ENCODE data around the gene DNAJC5.
"Not testable (repeated sequence)": the region's sequence is repeated elsewhere in the genome, so short reads cannot be mapped to it uniquely, and the experiment has no call there.

The DNAJC5 gene, protein sequence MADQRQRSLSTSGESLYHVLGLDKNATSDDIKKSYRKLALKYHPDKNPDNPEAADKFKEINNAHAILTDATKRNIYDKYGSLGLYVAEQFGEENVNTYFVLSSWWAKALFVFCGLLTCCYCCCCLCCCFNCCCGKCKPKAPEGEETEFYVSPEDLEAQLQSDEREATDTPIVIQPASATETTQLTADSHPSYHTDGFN

GRCh38 chr20:63894358-63895201 is at the start of gene DNAJC5:
Gene DNAJC5, plus strand, starts transcription at chr20:63895126. Its CDS starts 33,220 bp downstream, at chr20:63928346.
- peak within 1 kb of the TSS; percentile 83 for H3K4me3 ChIP-seq (ENCODE audit: low read length)
- H3K27me3 ChIP-seq (ENCODE audit: insufficient read depth, low read length) = no peaks in the 10 kb centered on the region
- H3K36me3 ChIP-seq (ENCODE audit: insufficient read depth, low read depth, low read length) = peaks cover 19% of the 10 kb centered on the region
- H3K9me3 ChIP-seq (ENCODE audit: insufficient read depth, low read depth, low read length) = no peaks in the 10 kb centered on the region
- H3K9ac ChIP-seq (ENCODE audit: low read depth, low read length) = peak within 1 kb of the TSS; percentile 76
- peaks cover 6% of the 10 kb centered on the region; the same call in 1 of the 2 replicates for H3K4me1 ChIP-seq (ENCODE audit: insufficient read depth, low read length)
- no peak within 1 kb of the TSS for H3K27ac ChIP-seq (ENCODE audit: low read length)

GRCh38 chr20:63846128-63846771 is 48.7 kb upstream of the DNAJC5 start:
- no peaks in the 10 kb centered on the region for H3K27me3 ChIP-seq (ENCODE audit: insufficient read depth, low read length)
- H3K9me3 ChIP-seq (ENCODE audit: insufficient read depth, low read depth, low read length) = no peaks in the 10 kb centered on the region
- H3K36me3 ChIP-seq (ENCODE audit: insufficient read depth, low read depth, low read length) = no peaks in the 10 kb centered on the region
- peaks cover 17% of the 10 kb centered on the region for H3K4me1 ChIP-seq (ENCODE audit: insufficient read depth, low read length)
- no peak overlapping the region for H3K27ac ChIP-seq (ENCODE audit: low read length)
- H3K4me3 ChIP-seq (ENCODE audit: low read length) = peak overlapping the region; percentile 56; the same call in 1 of the 2 replicates
- H3K9ac ChIP-seq (ENCODE audit: low read depth, low read length) = peak overlapping the region; percentile 42; the same call in 1 of the 2 replicates

DNA sequence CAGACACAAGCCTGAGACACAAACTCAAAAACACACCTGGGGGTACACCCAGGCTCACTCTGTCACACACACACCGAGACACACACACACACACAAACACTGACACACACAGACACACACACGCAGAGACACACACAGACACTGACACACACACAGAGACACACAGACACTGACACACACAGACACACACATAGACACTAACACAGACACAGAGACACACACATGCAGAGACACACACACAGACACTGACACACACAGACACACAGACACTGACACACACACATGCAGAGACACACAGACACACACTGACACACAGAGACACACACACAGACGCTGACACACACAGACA is 48.1 kb upstream of the DNAJC5 start:
- Histone ChIP-seq H3K4me3 (ENCODE audit: low read length) (peak overlapping the region; percentile 56), H3K9ac (ENCODE audit: low read depth, low read length) (peak overlapping the region; percentile 42; the same call in 1 of the 2 replicates), H3K4me1 (ENCODE audit: insufficient read depth, low read length) (peaks cover 17% of the 10 kb centered on the region), H3K36me3 (ENCODE audit: insufficient read depth, low read depth, low read length) (no peaks in the 10 kb centered on the region), H3K9me3 (ENCODE audit: insufficient read depth, low read depth, low read length) (no peaks in the 10 kb centered on the region), H3K27me3 (ENCODE audit: insufficient read depth, low read length) (no peaks in the 10 kb centered on the region), H3K27ac (ENCODE audit: low read length) (peak overlapping the region; percentile 14)

GRCh38 chr20:63847237-63848002 is 47.5 kb upstream of the DNAJC5 start:
- Histone ChIP-seq H3K4me1 (ENCODE audit: insufficient read depth, low read length) (peaks cover 17% of the 10 kb centered on the region), H3K27me3 (ENCODE audit: insufficient read depth, low read length) (no peaks in the 10 kb centered on the region), H3K27ac (ENCODE audit: low read length) (peak overlapping the region; percentile 14), H3K36me3 (ENCODE audit: insufficient read depth, low read depth, low read length) (no peaks in the 10 kb centered on the region), H3K9ac (ENCODE audit: low read depth, low read length) (peak overlapping the region; percentile 42; the same call in 1 of the 2 replicates), H3K9me3 (ENCODE audit: insufficient read depth, low read depth, low read length) (no peaks in the 10 kb centered on the region), H3K4me3 (ENCODE audit: low read length) (peak overlapping the region; percentile 56)

- Histone ChIP-seq H3K27ac (ENCODE audit: low read length) (peak overlapping the region; percentile 14), H3K4me3 (ENCODE audit: low read length) (0 out of 2 replicates have a peak overlapping the region, but pooled peaks have one; percentile 56), H3K36me3 (ENCODE audit: insufficient read depth, low read depth, low read length) (no peaks in the 10 kb centered on the region), H3K9ac (ENCODE audit: low read depth, low read length) (peak overlapping the region; percentile 42; the same call in 1 of the 2 replicates), H3K9me3 (ENCODE audit: insufficient read depth, low read depth, low read length) (no peaks in the 10 kb centered on the region), H3K4me1 (ENCODE audit: insufficient read depth, low read length) (peaks cover 17% of the 10 kb centered on the region), H3K27me3 (ENCODE audit: insufficient read depth, low read length) (no peaks in the 10 kb centered on the region)
Observed at GRCh38 chr20:63848003-63848911, 46.7 kb upstream of the DNAJC5 start.

- no peak overlapping the region for H3K9ac ChIP-seq (ENCODE audit: low read depth, low read length)
- H3K9me3 ChIP-seq (ENCODE audit: insufficient read depth, low read depth, low read length) = no peaks in the 10 kb centered on the region
- H3K27me3 ChIP-seq (ENCODE audit: insufficient read depth, low read length) = no peaks in the 10 kb centered on the region; the same call in 1 of the 2 replicates
- no peaks in the 10 kb centered on the region for H3K36me3 ChIP-seq (ENCODE audit: insufficient read depth, low read depth, low read length)
- H3K4me1 ChIP-seq (ENCODE audit: insufficient read depth, low read length) = peaks cover 25% of the 10 kb centered on the region
- no peak overlapping the region for H3K27ac ChIP-seq (ENCODE audit: low read length)
- no peak overlapping the region for H3K4me3 ChIP-seq (ENCODE audit: low read length)
Observed at GRCh38 chr20:63850689-63851547, 44.0 kb upstream of the DNAJC5 start.

GRCh38 chr20:63851548-63851943 is 43.4 kb upstream of the DNAJC5 start:
- H3K4me3 ChIP-seq (ENCODE audit: low read length); H3K27me3 ChIP-seq (ENCODE audit: insufficient read depth, low read length); H3K9me3 ChIP-seq (ENCODE audit: insufficient read depth, low read depth, low read length); H3K27ac ChIP-seq (ENCODE audit: low read length); H3K9ac ChIP-seq (ENCODE audit: low read depth, low read length); H3K36me3 ChIP-seq (ENCODE audit: insufficient read depth, low read depth, low read length): not testable (repeated sequence)
- peaks cover 26% of the 10 kb centered on the region for H3K4me1 ChIP-seq (ENCODE audit: insufficient read depth, low read length)

GRCh38 chr20:63853733-63854068 is 41.2 kb upstream of the DNAJC5 start:
- H3K9ac ChIP-seq (ENCODE audit: low read depth, low read length); H3K9me3 ChIP-seq (ENCODE audit: insufficient read depth, low read depth, low read length); H3K4me3 ChIP-seq (ENCODE audit: low read length); H3K27me3 ChIP-seq (ENCODE audit: insufficient read depth, low read length); H3K36me3 ChIP-seq (ENCODE audit: insufficient read depth, low read depth, low read length): not testable (repeated sequence)
- Histone ChIP-seq H3K4me1 (ENCODE audit: insufficient read depth, low read length) (peaks cover 21% of the 10 kb centered on the region; the same call in 1 of the 2 replicates), H3K27ac (ENCODE audit: low read length) (peak overlapping the region; percentile 17)

GRCh38 chr20:63854069-63854765 is 40.7 kb upstream of the DNAJC5 start:
- Histone ChIP-seq H3K4me1 (ENCODE audit: insufficient read depth, low read length) (peaks cover 26% of the 10 kb centered on the region), H3K36me3 (ENCODE audit: insufficient read depth, low read depth, low read length) (no peaks in the 10 kb centered on the region), H3K27ac (ENCODE audit: low read length) (peak overlapping the region; percentile 17), H3K9ac (ENCODE audit: low read depth, low read length) (peak overlapping the region; percentile 41), H3K27me3 (ENCODE audit: insufficient read depth, low read length) (no peaks in the 10 kb centered on the region; the same call in 1 of the 2 replicates), H3K4me3 (ENCODE audit: low read length) (no peak overlapping the region), H3K9me3 (ENCODE audit: insufficient read depth, low read depth, low read length) (no peaks in the 10 kb centered on the region)

Data from iPS-20b (cell line).